Measurements from ENCODE around the gene ERCC6.

ERCC6 gene

DNA sequence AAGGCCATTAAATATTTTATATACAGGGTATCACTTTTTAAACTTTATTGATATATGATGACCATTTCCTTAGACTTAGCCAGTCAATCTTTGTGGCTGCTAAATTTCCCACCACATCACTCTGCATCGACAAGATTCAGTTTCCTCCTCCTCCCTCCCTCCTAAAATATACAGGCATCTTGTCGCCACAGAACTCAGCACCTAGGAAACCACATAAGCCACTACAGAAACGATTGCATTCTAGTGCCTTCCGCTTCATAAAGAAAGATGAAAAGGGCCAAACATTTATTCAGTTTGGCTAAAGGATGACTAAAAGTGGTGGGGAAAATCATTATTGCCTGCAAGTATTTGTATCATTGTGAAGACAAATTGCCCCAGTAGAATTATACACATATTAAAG is 30.7 kb downstream of the ERCC6 start:
- no peak for DNase-seq

DNA sequence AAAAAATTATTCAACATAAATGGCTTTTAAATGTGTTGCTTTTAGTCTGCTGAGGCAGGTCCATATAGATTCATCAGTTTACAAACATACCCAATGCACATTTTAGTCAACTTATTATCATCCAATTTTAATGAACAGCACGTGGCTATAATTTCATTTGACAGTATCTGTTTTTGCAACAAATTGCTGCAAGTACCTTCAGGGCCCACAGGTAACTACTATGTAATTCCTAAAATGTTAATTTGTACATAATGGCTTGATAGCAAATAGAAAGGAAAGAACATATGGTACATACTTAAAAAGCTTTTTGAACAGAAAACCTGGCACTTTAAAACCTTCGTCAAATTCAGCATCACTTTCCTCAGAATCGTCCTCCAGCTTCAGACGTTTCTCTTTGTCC is 33.3 kb downstream of the ERCC6 start:
- no peak for DNase-seq

DNA sequence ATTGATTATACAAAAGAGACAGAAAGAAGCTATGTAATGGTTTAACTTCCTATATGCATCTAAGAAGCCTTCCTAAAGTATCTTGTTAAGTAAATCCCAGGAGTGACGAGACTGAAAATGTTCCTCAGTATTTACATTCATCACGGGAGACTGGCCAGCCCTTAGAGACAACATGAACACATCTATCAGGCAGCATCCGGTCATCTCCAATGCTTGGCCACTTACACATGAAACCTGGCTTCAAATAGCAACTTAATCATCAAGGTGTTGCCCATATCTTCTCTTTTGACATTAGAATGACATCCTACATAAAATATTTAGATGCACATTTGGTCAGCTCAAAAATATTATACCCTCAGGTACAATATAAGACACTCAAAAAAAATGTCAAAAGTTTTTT is 33.8 kb downstream of the ERCC6 start:
- DNase-seq: no peak

DNA sequence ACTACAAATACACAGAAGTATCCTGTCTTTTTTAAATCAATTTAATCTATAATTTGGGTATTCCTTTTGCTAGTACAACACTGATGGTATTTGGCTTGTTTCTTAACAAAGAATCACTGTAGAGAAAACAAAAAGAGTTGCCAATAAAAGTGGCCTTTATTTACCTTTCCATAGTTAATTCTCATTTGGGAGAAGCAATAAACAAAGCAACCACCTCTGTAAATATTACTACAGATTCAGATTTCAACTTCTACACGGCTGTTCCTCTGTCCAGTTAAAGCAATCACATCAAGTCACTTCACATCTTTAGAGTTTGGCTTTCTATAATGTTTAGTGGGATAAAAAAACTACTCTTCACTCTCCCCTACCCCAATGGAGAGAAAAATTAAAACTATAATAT is 34.4 kb downstream of the ERCC6 start:
- DNase-seq: no peak

DNA sequence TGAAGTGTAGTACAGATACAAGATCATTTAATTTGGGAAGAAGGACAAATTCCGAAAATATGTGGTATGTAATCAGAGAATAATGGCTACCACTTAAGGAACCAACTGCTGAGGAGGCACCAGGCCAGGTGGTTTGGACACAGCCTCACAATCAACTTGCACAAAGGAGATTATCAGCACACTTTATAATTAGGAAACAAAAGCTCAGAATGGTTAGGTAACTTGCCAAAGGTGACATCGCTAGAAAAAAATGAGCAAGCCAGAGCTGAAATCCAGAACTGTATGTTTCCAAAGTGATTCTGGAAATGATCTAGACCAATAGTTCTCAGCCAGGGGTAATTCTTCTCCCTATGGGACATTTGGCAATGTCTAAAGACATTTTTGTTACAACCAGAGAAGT is 36.6 kb downstream of the ERCC6 start:
- no peak for DNase-seq

DNA sequence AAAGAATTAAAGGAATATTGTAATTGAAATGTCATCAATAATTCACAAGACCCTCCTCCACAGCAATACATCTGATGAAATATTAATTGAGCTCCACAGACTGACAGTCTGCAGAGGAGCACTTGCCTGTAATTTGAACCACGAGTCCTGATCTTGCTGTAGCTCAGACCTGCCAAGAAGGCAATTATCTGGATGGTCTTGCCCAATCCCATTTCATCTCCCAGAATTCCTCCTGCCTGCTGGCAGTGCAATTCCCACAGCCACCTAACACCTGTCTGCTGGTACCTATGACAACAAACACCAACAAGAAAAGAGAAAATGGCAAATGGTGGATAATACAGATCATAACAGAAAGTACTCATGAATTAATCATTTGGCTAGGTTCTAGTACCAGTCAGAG is 38.5 kb downstream of the ERCC6 start:
- no peak for DNase-seq

DNA sequence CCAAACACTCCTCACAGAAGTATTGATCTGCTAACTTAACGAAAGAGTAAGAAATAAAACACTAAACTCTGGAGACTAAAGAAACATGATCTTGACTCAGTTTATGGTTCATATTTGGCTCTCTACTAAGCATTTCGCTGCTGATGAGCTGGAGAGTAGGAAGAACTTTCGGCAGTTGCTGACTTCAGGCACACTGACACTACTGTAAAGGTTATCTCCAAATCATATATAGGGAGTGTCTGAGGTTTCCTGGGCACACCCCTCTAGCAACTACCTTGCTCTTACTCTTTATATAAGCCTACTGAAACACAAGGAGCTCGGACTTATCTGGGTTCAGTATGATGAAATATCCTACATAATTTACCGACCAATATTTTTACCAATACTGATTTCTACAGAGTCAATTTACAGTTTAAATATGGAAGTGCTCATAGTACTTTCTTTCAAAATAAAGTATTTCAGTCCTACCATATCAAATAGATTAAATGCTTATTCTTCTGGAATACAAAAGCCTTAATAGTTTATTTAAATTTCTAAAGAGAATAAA is 39.5 kb downstream of the ERCC6 start:
- DNase-seq: no peak

DNA sequence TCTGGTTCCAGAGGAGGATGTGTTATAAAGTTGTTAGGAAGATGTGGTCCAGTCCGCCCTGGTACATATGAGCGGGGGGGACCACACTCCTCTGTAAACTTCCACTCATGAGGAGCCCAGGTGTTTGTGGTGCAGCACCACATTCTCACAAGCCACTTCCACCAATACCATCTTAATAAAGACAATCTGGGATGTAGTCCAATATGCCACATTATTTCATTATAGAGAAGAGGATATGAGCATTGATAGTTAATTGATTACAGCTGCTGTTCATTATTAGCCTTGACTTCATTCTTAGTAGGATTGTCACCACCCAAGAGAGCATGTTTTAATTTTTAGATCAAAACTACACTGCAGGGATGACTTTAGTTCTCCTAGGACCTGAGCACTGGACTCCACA is 40.5 kb downstream of the ERCC6 start:
- no peak for DNase-seq

DNA sequence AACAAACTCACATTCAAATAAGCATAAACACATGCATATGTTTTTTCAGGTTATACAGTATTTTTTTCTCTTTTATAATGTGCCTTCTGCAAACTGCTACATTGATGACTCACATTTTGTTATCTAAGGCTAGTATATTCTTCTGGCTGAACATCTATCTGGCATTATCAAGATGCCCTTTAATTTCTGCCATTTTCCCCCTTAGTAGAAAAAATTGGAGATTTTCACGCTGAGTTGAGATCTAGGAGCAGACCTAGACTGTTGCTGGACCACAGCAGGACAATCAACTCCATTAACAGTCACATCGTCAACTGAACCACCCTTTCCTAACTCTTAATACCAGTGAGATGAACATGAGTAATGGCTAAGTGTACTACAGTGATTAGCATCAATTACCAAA is 41.6 kb downstream of the ERCC6 start:
- DNase-seq: no peak

DNA sequence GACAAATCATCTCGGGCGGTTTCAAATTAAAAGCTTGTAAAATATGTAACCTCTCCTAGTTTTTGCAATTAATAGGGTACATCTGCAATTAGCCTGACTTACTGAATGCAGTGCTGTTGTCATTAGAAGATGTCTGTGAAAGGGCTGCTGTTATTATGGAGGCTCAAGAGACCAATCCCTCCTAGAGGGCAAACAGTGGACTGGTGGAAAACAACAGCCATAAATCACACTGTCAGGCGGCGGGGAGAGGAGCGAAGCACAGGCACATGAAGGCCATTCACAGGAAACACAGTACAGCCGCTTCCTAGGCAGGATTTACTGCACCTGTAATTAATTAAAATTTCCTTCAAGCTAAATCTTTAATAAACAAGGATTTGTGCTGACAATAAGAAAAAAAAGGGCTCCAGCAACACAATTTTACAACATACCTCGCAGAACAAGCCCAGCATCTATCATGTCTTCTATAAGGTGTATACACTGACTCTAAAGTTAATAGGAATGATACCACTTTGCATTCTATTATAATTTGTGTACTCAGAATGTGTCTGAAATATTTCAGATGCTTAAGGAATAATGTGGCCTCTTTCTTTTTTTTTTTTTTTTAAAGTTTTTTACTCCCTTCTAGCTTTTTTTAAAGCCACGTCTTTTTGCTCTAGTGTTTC is 50.7 kb downstream of the ERCC6 start:
- no peak for DNase-seq

DNA sequence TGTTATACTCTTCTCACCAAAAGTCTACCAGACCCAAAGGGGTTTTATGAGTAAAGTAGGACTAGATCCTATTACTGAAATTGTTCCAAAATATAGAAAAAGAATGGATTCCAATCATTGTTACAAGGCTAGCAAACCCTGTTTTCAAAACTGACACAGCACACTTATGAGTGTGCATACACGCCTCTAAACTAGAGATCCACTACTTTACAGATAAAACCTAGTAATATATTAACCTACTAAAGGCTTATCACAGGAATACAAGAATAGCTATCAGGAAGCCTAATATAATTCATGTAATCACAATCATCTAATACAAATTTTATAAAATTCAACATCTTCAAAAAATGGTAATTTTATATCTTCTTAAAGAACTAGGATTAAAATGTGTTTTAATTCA is 52.2 kb downstream of the ERCC6 start:
- no peak for DNase-seq

DNA sequence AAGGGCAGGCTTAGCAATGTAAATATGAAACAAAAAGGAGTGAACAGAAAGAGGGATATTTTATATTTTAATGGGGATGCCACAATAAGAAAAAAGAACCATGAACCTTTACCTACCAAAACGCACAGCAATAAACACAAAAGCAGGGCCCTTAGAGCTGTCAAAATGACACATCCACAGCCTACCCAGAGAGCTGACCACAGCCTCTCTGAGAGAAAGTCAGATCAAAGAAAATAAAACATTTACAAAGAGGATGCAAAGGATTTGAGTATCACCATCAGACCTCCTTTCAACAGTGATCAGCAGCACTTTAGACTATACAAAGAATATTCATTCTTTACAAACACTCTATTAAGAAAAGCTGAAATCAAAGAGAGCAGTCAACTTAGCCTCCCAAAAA is 52.9 kb downstream of the ERCC6 start:
- no peak for DNase-seq

DNA sequence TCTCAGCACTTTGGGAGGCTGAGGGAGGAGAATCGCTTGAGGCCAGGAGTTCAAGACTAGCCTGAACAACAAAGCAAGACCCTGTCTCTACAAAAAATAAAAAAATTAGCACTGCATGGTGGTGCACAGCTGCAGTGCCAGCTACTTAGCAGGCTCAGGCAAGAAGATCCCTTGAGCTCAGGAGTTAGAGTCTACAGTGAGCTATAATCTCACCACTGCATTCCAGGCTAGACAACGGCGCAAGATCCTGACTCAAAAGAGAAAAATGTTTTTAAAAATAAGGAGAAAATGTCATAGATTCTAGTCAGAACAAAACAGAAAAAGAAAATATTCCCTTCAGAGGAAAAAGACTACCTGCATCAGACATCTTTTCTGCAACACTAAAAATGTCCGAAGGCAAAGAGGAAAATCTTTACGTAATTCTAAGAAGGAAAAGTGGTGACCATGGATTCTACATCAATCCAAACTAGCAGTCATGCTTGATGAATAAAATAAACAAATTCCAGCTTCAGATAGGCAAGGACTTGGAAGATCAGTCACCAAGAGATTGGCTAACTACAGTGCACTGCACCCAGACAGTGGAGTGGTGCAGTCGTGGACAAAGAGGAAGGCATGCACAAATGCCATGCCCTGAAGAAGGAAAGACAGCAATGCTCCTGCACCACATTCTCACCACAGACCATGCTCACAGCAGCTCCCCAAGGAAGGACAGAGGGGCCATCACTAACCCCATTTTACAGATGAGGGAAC is 54.3 kb downstream of the ERCC6 start:
- no peak for DNase-seq

DNA sequence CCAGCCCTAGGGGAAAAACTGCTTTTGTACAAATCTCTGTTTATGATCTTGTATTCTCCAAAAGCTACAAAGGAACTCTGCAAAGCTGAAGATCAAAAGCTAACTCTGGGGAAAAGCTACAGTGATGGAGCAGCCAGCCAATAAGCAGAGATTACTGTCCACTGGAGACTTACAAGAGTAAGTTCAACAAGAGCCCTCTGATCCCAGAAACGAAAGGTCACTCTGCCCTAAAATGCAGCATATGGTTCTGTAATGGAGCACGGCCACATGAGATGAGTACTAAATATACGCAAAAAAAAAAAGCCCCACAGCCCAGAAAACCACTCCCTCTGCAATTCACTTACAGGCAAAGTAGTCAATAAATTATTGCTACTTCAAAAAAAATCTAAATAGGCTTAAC is 60.1 kb downstream of the ERCC6 start:
- DNase-seq: no peak

DNA sequence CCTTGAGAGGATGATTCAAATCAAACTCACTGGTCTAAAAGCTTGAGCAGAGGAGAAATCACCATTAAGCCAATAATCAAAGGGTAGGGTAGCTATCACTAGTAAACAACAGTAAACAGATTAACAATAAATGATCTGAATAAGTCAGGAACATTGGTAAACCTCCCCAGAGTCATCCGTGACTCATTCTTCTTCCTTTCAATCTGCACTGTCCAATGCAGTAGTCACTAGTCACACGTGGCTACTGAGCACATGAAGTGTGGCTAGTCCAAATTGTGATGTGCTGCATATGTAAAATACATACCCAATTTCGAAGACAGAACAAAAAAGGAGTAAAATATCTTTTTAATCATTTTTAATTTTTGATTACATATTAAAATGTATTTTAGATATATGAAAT is 64.0 kb downstream of the ERCC6 start:
- DNase-seq: no peak

DNA sequence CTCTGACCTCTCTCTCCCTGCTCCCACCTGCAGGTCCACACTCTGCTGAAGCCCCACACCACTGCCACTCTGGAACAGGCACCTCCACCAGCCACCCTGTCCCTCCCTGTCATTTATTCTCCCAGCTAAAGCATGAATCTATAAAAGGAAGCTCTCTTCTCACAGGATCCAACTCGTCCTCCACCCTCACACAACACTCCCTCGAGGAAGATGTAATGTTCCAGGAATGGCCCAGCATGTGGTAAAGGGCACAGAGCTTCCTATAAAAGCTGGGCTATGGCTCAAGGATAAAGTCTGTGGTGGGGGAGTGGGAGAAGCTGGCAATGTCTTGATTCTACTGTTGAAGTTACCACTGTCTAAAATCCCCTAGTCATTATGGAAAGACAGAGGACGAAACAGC is 67.4 kb downstream of the ERCC6 start:
- no peak for DNase-seq

DNA sequence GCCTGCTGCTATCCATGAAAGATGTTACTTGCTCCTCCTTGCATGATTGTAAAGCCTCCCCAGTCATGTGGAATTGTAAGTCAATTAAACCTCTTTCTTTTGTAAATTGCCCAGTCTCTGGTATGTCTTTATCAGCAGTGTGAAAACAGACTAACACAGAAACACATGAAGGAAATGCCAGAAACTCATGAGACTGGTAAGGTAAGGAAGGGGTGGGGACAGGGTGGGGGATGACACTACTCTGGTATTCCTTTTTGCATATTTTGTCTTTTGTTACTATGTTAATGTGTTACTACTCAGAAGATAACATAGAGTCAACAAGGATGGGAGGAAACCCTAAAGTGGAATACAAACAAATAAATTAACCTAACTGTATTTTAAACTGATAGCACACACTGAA is 73.2 kb downstream of the ERCC6 start:
- no peak for DNase-seq

All from activated CD8-positive, alpha-beta memory T cell treated with anti-CD3 and anti-CD28 coated beads, Interleukin-2, amount 50 U/mL, for 4 hours (primary cell).